Mucosa of descending colon (tissue), 3 donors: Measurements from ENCODE around the gene ST3GAL4. TPM values are rescaled to one million over a fixed set of nuclear protein-coding genes. Genes with fewer than 3 reads are reported as not detected.
"Not testable (repeated sequence)": the region's sequence is repeated elsewhere in the genome, so short reads cannot be mapped to it uniquely, and the experiment has no call there.

Experiments used
- ATAC-seq: fragments of 200-7000 bp; cut with Tn5 transposase; one replicate; pipeline ENCODE4 v1.9.1; 2020; ENCODE audit warnings: mild to moderate bottlenecking, moderate library complexity
- DNase-seq, 3 donors: peaks; one replicate each; pipeline ENCODE4 v3.0.0-alpha.2; 2020
- H3K36me3 ChIP-seq: fragments of 200-600 bp; one replicate; pipeline ENCODE4 v1.8.0; 2021; ENCODE audit warnings: low read depth, mild to moderate bottlenecking
- H3K4me1 ChIP-seq: fragments of 200-600 bp; one replicate; pipeline ENCODE4 v1.8.0; 2021; ENCODE audit warnings: low read depth, mild to moderate bottlenecking
- H3K4me3 ChIP-seq: fragments of 200-600 bp; one replicate; pipeline ENCODE4 v1.8.0; 2021; ENCODE audit warnings: mild to moderate bottlenecking
- H3K9me3 ChIP-seq: fragments of 200-600 bp; one replicate; pipeline ENCODE4 v1.8.0; 2021; ENCODE audit warnings: mild to moderate bottlenecking
- intact Hi-C, 2 donors: fragments of 100-400 bp; cut with DNase I in 1 of 2; cut with micrococcal nuclease in 1 of 2; formaldehyde crosslinking; loops; one replicate each; pipeline versions ENCODE4 v1.11.0 to v1.11.1; 2022; cut with DNase I, micrococcal nuclease
- total RNA-seq, 3 donors: library from RNA; stranded (reverse); fragmentation: NEBNext Ultra II Directional in 2 of 3; extraction: Animal tissue kit (Norgen Biotek cat#: 25700) in 2 of 3; gene quantifications; one replicate each; pipeline versions ENCODE4 v1.2.1 to v1.2.4, GENCODE V29; 2021 to 2023
- TF ChIP-seq, protein P1 (sequence below): fragments of 200-600 bp; IDR thresholded peaks from one replicate; pipeline ENCODE4 v1.8.0; 2022; ENCODE audit warnings: antibody characterized with exemption, mild to moderate bottlenecking
- donor health status: DM: no; HTN: no; CAD: no; lungs with moderate emphysema.
- donor health status: DM: no; HTN: no; CAD: no.
- donor health status: DM: no; HTN: yes; CAD: no.

Gene ST3GAL4
- total RNA-seq, 3 donors from 2014 or later: 94.7 to 460 (median 217) TPM

DNA sequence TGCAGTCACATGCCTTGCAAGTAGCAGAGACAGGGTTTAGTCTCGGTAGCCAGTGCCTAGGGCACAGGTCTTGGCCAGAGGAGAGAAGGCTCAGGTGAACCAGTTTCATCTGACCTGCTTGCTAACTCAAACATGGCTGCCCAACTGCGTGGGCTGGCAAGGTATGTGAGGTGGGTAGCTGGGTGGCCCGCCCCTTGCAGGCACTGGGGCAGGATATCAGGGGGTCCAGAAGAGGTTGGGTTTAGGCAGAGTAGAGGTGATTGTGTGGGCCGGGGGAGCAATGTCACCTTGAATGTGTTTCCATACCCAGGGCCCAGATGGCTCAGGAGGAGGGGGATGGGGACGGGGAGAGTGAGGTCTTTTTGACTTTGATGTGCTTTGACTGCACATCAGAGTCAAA lies 37.7 kb downstream of the ST3GAL4 start:
- no peaks in the 10 kb centered on the region for H3K36me3 ChIP-seq
- H3K4me1 ChIP-seq: no peaks in the 10 kb centered on the region
- peak; percentile 12 for ATAC-seq
- no peak overlapping the region for H3K4me3 ChIP-seq
- intact Hi-C loops: no loop called here
- H3K9me3 ChIP-seq: no peaks in the 10 kb centered on the region
- DNase-seq: no peak
- TF ChIP-seq, protein P1, sequence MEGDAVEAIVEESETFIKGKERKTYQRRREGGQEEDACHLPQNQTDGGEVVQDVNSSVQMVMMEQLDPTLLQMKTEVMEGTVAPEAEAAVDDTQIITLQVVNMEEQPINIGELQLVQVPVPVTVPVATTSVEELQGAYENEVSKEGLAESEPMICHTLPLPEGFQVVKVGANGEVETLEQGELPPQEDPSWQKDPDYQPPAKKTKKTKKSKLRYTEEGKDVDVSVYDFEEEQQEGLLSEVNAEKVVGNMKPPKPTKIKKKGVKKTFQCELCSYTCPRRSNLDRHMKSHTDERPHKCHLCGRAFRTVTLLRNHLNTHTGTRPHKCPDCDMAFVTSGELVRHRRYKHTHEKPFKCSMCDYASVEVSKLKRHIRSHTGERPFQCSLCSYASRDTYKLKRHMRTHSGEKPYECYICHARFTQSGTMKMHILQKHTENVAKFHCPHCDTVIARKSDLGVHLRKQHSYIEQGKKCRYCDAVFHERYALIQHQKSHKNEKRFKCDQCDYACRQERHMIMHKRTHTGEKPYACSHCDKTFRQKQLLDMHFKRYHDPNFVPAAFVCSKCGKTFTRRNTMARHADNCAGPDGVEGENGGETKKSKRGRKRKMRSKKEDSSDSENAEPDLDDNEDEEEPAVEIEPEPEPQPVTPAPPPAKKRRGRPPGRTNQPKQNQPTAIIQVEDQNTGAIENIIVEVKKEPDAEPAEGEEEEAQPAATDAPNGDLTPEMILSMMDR: no peak

DNA sequence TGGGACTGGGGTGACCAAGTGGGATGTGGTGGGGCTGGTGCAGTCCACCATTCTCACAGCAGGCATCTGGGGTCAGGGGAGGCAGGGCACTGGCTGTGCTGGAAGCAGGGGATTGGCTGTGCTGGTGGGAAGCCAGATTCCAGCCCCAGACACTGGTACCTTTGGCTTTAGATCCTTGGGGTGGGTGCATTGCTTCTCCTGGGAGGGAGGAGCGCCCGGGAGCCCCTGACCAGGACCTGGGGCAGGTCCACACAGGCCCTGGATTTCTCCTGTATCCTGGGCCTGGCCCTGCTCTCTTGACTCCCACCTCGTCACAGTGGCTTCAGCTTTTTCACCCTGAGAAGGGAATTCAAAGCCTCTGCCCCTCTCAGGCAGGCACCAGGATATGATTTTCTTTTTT lies 38.5 kb downstream of the ST3GAL4 start:
- DNase-seq: no peak
- ATAC-seq: no peak
- H3K4me3 ChIP-seq: no peak overlapping the region
- H3K9me3 ChIP-seq: no peaks in the 10 kb centered on the region
- no peaks in the 10 kb centered on the region for H3K36me3 ChIP-seq
- intact Hi-C loops: no loop called here
- TF ChIP-seq, protein P1: no peak
- H3K4me1 ChIP-seq: no peaks in the 10 kb centered on the region

DNA sequence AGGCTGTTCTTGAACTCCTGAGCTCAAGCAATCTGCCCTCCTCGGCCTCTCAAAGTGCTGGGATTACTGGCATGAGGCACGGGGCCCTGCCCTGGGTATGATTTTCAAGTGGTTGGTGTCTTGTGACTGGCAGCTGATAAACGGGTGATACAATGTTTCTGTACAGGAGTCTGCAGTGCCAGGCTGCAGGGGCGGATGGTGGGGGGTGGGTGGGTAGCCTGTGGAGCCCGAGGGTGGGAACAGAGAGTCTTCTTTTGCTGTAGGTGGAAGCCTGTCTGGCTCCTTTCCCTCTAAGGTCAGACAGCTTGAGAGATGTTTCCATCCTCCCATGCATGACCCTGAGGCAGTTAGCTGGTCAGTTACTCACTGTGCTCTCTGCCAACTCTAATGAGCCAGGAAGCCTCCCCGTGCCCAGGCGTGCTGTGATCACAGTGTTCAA lies 39.2 kb downstream of the ST3GAL4 start:
- H3K4me3 ChIP-seq, intact Hi-C loops, DNase-seq, ATAC-seq, H3K36me3 ChIP-seq, H3K4me1 ChIP-seq, H3K9me3 ChIP-seq: not testable (repeated sequence)

DNA sequence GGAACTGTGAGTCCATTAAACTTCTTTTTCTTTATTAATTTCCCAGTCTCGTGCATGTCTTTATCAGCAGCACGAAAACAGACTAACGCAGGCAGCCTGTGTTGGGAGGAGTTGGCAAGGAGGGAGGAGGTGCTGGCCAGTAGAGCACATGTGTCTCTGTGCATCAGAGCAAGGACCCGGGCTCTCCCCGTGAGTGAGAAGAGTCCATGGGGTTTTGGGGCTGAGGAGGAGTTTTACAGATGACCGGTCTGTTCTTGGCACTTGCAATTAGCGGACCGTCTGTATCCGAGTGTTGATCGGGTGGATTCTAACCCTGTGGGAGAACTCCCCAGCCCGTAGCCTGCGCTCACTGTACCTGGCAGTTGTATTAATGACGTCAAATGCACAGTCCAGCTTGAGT lies 40.3 kb downstream of the ST3GAL4 start:
- ATAC-seq: peak; percentile 23

DNA sequence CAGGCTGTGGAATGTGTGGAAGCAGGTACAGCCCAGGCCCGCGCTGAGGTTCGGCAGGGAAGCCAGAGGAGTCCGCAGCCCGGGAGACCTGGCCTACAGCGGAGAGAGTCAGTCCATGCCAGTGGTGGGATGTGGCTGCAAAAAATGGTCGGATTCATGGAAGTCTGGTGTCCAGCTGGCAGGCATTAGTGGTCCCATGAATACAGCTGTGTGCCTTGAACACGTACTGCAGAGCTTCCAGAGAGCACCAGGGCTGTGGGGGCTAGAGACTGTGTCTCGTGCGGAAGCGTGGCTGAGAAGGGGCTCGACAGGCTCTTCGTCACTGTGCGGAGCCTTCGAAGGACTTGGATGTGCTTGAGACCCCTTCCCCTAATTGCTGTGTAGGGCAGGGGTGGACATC lies 40.8 kb downstream of the ST3GAL4 start:
- intact Hi-C loops, ATAC-seq, H3K4me3 ChIP-seq, H3K9me3 ChIP-seq, H3K36me3 ChIP-seq, H3K4me1 ChIP-seq, DNase-seq: not testable (repeated sequence)

More for the DNA sequence above, 40.3 kb downstream of the ST3GAL4 start:
- H3K9me3 ChIP-seq, H3K4me1 ChIP-seq, DNase-seq, intact Hi-C loops, H3K4me3 ChIP-seq, H3K36me3 ChIP-seq: not testable (repeated sequence)

DNA sequence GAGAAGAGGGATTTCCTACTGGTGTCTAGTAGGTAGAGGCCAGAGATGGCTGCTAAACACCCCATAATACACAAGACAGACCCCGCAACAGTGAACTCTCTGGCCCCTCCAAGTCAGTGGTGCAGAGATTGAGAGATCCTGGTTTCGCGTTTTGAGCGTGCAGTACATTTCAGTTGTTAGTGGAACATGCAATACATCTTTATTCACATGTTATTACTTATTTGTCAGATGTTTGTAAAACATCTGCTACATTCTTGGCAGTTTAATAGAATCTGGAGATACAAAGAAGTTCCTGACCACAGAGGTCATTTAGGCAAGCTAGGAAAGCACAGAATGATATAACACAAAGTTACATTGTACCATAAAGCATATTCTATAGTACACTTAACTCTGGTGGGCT lies 41.5 kb downstream of the ST3GAL4 start:
- Histone ChIP-seq H3K36me3 (no peaks in the 10 kb centered on the region), H3K9me3 (peaks cover 5% of the 10 kb centered on the region), H3K4me3 (no peak overlapping the region), H3K4me1 (no peaks in the 10 kb centered on the region)
- intact Hi-C loops: no loop called here
- TF ChIP-seq, protein P1: no peak
- DNase-seq: no peak
- no peak for ATAC-seq

DNA sequence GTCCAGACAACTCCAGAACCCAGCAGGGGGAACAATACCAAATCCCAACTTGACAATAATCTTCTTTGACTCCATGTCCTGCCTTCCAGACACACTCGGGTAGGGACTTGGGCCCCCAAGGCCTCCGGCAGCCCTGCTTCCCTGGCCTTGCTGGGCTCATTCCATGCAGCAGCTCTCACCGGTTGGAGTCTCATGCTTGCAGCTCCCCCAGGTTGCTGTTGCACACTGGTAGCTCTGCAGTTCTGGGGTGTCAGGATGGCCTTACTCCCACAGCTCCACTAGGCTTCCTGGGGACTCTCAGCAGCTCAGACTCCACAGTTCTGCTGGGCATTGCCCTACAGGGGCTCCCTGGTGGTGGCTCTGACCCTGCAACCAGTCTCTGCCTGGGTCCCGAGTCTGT lies 42.8 kb downstream of the ST3GAL4 start:
- peaks cover 5% of the 10 kb centered on the region for H3K9me3 ChIP-seq
- TF ChIP-seq, protein P1: no peak
- H3K4me1 ChIP-seq: peaks cover 5% of the 10 kb centered on the region
- no peak overlapping the region for H3K4me3 ChIP-seq
- H3K36me3 ChIP-seq: no peaks in the 10 kb centered on the region
- DNase-seq: no peak
- ATAC-seq: no peak
- intact Hi-C loops: no loop called here
